NCI-H2107 treated with DMSO at 0.1 percent for 48 hours (cell line): ENCODE measurements around the gene RPL10.
A peak's percentile ranks its signal among the peaks of the same experiment; 100 is the strongest.

Source experiments
- DNase-seq: peaks from one replicate; lab custom pipeline; 2025; ENCODE audit not compliant: unreplicated experiment; lab: John Stamatoyannopoulos, UW

Gene RPL10

DNA sequence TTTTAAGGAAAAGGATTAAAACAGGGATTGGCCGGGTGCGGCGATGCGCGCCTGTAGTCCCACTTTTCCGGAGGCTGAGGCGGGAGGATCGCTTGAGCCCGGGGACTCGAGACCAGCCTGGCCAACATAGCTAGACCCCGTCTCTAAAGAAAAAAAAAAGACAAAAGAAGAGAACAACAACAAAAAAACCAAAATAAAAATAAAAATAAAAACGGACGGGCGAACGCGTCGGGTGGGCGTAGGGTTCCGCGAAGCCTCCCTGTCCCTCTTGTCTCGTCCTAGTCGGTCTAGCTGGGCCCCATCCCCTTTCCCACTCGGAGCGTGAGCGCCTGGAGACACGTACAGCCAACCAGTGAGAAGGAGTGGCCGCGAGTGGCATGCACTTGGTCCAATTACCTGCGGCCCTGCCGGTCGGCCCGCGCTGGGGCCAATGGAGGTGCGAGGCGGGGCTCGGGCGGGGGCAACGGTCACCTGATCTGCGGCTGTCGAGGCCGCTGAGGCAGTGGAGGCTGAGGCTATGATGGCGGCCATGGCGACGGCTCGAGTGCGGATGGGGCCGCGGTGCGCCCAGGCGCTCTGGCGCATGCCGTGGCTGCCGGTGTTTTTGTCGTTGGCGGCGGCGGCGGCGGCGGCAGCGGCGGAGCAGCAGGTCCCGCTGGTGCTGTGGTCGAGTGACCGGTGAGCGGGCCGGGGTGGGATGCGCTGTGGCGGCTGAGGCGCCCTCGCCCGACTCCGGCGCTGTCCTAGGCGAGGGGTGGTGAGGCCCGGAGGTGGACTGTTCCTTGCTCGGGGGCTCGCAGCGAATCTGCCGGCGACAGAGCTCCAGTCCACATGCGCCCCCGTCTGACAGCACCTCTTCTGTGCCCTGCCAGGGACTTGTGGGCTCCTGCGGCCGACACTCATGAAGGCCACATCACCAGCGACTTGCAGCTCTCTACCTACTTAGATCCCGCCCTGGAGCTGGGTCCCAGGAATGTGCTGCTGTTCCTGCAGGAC, 30.3 kb downstream of the RPL10 start, which contains the start of gene ATP6AP1:
Gene ATP6AP1, plus strand, starts transcription at position 502 of the 996 bp plus-strand sequence. Its CDS starts 16 bp downstream, at position 518.
- peak; percentile 88 for DNase-seq

DNA sequence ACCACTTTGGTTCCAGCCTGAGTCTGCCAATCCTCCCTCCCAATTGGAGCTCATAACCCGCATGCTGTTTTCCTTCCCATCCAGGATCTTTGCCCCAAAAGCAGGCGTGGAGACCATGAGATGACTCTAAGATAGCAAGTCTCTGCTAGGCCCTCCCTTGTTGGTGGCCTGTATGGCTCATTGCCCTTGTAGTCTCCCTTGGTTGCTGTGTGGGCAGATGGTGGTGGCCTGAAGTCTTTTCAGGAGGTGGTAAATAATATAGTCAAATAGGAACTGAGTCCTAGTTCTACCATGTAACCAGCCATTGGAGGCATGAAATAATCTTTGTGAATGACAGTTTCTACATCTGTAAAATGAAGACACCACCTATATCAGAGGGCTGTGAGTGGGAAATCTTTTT, 31.5 kb downstream of the RPL10 start:
- DNase-seq, result no peak

DNA sequence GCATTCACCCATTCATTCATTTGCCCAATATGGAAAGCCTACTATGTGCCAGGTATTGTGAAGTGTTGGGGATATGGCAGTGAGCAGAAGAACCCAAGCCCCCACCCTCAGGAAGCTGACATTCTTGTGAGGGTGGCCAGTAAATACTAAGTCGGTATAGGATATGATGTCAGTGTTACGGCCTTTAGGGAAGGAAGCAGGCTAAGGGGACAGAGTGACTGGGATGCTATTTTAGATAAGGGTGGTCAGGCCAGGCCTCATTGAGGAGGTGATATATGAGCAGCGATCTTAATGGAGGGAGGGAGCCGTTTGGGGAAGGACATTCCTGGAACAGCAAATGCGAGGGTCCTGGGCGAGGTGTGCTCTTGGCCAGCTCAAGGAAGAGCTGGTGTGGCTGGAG, 32.3 kb downstream of the RPL10 start:
- DNase-seq, result no peak

DNA sequence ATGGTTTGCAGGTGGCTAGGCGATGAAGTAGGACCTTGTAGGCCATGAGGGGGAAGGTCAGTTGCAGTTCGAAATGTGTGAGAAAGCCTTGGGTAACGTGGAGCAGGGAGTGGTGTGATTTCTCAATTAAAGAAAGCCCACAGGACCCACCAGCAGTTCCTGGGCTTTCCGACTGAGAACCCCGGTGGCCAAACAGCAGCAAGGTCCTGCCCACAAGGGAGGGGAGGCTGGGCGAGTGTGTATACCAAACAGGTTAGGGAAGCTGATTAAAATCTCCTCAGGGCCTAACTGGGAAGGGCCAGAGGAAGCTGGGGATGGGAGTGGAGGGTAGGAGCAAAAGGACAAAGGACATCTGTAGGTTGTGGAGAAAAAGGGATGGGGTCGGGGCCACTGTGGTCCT, 32.7 kb downstream of the RPL10 start:
- no peak for DNase-seq

DNA sequence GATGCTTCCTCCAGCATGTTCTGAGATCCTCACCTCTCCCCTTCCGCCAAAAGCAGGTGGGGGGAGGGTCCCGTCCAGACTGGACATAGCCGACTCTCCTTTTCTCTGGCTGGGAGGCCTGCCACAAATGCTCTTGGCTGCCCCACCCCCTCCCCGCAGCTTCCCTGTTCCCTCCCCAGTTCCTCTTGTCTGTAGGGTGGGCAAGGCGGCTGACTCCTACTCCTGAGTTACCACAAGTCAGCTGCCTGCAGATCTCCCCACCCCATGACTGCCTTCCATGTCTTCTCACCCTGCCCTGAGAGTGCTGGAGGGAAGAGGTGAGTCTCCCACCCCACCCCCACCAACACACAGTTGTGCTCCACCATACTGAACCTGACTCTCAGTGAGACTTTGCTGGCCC, 33.2 kb downstream of the RPL10 start:
- no peak for DNase-seq

DNA sequence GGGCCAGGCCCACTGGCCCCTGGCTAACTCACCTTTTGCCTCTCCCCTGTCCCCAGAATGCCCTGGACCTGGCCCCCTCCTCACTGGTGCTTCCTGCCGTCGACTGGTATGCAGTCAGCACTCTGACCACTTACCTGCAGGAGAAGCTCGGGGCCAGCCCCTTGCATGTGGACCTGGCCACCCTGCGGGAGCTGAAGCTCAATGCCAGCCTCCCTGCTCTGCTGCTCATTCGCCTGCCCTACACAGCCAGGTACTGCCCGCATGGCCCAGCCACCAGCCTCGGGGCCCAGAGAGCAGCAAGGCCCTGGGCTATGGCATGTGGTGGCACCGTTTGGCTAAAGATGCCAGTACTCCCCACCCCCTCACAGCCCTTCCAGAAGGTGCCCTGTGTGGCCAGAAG, 34.0 kb downstream of the RPL10 start:
- no peak for DNase-seq

DNA sequence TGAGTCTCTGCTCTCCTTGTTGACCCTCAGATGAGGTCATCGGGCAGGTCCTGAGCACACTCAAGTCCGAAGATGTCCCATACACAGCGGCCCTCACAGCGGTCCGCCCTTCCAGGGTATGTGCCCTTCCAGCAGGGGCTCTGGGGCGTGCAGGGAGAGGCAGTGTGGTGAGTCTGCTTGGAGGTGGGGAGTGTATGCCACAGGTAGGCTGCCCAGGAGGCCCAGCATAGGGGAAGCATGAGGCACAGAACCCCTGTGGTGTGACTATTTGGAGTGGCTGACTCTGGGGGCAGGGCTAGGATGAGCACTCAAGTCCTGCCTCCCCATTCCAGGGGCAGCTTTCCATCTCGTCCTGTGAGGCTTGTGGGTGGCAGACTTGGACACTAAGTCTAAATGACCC, 35.4 kb downstream of the RPL10 start:
- no peak for DNase-seq

DNA sequence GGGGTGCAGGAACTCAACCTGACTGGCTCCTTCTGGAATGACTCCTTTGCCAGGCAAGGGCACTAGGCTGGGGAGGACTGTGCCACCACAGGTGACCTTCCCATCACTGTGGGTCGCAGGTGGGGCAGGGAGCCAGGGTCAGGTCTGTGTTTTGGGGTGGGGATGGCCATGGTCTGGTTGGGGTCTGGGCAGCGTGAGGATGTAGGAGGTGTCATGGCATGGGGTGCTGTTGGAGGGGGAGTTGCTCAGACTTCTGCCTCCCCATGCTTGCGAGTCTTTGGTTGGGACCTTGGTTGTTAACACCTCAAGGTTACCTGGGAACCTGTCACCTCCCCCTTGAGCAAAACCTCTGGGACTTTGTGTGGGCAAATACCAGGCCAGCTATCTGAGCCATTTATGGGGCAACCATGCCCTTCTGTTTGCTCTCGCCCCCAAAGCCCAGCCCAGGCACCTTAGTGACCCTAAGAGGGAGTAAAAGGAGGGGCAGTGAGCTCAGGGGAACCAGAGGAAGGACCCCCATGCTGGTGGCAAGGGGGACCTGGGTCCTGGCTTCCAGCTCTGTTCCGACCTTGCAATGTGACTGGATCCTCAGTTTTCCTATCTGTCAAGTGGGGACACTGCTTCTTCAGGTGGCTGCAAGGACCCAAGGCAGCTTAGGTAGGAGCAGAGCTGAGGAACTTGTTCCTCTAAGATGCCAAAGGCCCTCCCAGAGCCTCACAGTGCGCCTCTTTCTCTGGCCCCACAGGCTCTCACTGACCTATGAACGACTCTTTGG, 36.4 kb downstream of the RPL10 start:
- DNase-seq, result no peak

DNA sequence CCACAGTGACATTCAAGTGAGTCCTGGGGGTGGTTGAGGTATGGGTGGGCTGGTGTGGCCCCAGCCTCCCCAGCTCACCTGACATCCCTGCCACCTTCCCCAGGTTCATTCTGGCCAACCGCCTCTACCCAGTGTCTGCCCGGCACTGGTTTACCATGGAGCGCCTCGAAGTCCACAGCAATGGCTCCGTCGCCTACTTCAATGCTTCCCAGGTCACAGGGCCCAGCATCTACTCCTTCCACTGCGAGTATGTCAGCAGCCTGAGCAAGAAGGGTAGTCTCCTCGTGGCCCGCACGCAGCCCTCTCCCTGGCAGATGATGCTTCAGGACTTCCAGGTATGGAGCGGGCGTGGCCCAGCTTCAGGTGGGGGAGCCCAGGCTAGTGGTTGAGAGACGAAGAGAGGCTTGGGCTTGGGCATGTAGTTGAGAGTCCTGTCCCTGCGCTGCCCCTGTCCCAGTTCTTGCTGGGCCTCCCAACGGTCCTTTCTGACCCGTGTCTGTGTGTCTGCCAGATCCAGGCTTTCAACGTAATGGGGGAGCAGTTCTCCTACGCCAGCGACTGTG, 37.1 kb downstream of the RPL10 start:
- no peak for DNase-seq

DNA sequence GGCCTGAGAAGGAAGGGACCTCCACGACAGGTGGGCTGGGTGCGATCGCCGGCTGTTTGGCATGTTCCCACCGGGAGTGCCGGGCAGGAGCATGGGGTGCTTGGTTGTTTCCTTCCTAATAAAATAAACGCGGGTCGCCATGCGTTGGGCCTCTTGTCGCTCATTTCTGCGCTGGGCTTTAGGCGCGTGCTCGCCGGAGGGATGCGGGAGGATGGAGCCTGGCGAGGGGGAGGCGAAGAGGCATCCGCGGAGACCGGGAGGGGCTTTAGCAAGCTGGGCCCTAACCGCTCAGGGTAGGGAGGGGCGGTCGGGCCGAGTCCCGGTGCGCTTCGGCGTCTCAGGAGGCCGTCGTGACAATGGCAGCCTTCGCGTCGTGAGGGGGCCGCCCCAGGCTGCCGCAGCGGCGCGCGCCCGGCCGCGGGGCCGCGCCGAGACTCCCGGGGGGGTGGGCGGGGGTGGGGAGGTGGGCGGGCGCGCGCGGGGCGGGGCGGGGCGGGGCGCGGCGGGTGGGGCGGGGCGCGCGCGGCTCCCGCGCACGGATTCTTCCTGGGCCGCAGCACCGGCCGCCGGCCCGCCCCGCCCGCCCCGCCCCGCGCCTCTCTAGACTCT, 38.3 kb downstream of the RPL10 start:
- DNase-seq, result no peak

DNA sequence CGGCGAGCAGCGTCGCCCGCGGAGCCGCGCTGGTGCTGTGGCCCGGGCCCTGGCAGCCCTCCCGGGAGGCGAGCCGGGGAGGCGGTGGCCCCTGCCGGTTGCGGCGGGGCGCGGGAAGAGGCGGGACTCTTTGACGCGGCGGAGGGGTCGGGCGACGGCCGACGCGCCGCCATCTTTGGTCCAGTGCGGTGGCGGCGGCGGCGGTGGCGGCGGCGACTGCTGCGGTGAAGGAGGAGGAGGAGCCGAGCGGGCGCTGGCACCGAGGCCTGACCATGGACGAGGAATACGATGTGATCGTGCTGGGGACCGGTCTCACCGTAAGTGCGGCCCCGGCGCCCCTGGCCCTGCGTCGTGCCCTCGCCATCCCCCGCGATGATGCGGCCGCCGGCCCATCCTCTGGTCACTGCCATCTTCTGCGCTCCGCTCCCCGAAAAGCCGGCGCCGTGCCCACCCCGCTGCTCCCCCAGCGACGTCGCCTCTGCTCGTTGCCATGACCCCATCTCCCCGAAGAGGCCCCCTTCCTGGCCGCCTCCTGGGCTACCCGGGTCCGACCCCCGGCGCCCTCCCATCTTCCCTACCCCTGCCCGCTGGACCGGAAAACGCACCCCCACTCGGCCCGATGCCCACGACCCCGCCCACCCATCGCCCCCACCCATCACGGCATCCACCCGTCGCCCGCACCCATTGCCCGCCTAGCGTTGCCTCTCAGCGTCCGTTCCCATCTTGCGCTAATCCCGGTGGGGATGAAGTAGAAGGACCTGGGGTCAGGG, 39.0 kb downstream of the RPL10 start, which contains the start of gene GDI1:
Gene GDI1, plus strand, starts transcription at position 172 of the 770 bp plus-strand sequence. Its CDS starts 101 bp downstream, at position 273.
- no peak for DNase-seq

DNA sequence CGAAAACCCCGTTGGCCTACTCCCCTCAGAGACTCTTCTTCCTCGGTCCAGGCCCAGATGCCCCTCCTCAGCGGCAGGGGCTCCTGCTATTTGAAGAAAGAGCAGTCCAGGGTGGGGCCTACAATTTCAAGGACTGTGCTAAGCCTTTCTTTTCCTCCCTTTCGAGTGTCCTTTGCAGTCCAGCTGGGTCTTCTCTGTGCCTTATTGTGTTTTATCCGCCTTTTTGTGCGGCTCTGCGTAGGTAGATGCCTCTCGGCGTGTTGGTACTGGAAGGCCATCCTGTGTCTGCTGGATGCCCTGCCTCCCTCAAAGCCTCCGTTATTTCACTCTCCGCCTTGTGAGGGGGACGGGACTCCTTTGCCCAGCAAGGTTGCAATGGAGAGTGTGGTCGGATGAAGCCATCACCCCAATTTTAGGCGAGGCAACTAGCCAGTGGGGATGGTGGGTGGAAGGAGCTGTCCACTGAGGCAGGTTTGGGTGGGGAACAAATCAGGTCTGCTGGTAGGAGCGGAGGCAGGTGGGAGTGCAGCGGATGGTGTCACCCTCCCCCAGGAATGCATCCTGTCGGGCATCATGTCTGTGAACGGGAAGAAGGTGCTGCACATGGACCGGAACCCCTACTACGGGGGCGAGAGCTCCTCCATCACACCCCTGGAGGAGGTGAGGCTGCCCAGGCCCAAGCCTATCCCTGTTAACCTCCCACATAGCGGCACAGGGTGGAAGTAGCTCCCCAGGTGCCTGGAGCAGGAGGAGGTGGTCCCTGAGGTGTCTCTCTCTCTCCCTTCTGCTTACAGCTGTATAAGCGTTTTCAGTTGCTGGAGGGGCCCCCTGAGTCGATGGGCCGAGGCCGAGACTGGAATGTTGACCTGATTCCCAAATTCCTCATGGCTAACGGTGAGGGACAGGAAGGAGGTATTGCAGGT, 40.1 kb downstream of the RPL10 start:
- no peak for DNase-seq

DNA sequence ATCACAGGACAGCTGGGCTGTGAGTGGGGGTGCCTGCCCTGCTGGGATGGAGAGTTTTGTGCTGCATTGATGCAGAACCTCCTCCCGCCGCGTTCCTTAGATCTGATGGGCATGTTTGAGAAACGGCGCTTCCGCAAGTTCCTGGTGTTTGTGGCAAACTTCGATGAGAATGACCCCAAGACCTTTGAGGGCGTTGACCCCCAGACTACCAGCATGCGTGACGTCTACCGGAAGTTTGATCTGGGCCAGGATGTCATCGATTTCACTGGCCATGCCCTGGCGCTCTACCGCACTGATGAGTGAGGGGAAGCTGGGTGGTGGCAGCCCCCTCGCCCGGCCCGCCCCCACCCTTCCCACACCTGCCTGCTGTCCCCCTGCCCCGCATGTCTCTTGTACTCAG, 41.7 kb downstream of the RPL10 start:
- DNase-seq, result no peak

DNA sequence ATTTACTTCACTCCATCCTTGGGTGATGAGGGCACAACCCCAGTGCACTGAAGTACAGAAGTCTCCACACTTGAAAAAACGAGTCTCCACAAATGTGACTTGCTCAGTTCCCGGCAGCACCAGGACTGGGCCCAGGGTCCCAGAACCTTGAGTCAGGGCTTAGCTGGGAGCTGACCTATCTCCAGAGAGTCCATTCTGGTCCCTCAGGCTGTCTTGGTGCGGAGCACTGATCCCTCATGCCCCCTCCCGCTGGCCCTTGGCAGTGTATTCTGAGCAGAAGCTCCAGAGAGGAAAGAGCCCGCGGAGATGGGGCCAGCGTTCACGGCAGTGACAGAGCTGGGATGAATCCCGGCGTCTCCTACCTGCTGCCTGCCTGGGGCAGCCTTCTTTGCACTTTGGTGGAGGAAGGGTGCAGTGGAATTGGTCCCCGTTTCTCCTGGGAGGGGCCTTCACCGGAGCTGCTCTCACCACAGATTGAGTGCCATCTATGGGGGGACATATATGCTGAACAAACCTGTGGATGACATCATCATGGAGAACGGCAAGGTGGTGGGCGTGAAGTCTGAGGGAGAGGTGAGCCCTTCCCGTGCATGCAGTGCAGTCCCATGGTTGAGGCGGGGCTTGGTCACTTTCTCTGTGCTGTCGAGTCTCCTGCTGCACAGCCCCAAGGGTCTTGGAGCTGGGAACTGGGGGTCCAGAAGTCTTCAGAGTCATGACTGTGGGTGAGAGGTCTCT, 42.6 kb downstream of the RPL10 start:
- no peak for DNase-seq

DNA sequence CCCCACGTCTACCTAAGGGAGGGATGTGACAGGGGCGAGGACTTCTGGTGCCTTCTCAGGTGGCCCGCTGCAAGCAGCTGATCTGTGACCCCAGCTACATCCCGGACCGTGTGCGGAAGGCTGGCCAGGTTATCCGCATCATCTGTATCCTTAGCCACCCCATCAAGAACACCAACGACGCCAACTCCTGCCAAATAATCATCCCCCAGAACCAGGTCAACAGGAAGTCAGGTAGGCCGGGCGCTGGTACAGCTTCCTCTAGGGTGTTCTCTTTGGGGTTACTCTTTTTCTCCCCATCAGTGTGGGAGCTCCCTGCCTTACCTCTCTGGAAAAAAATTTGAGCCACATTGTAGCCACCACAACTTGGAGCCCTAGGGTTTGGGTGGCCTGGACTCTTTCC, 43.4 kb downstream of the RPL10 start:
- DNase-seq, result no peak

DNA sequence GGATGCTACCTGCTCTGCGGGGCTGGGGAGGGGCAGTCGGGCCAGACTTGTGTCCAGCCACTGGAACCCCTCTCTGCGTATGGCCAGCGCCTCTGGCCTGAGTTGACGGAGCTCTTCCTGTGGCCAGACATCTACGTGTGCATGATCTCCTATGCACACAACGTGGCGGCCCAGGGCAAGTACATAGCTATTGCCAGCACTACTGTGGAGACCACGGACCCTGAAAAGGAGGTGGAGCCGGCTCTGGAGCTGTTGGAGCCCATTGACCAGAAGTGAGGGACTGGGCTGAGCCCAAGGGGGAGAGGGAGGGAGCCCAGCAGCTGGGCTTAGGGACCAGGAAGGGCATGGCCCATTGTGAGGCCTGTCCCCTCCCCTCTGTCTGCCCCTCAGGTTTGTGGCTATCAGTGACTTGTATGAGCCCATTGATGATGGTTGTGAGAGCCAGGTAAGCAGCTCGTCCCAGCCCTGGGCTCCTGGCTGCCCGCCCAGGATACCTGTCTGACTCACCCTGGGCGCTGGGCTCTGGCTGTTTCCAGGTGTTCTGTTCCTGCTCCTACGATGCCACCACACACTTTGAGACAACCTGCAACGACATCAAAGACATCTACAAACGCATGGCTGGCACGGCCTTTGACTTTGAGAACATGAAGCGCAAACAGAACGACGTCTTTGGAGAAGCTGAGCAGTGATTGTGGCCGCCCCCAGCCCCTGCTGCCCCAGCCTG, 44.0 kb downstream of the RPL10 start:
- no peak for DNase-seq

DNA sequence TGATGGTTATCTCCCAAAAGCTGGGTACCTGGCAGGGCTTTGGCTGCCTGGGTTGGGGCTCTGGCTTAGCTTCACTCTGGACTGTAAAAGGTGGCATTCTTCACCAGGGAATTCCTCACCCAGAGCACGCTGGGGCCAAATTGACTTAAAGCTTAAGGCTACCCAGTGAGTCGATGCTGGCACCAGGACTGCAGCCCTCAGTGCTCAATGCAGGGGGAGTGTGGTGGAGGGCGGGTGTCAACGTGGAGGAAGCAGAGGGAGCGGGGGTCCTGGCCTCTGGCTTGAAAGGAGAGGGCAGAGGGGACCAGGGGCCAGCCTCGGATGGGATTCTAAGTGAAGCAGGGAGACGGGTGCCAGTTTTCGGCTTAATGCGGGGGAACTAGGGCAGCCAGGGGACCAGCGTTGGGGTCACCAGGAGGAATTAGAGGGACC, 45.3 kb downstream of the RPL10 start:
- no peak for DNase-seq
